Fibroblast of gingiva (primary cell): ENCODE data around the gene ACBD6.

Experiments used
- DNase-seq: peaks from one replicate; pipeline ENCODE4 v3.0.0-alpha.2; 2011; ENCODE audit warnings: low read depth

ACBD6 gene

DNA sequence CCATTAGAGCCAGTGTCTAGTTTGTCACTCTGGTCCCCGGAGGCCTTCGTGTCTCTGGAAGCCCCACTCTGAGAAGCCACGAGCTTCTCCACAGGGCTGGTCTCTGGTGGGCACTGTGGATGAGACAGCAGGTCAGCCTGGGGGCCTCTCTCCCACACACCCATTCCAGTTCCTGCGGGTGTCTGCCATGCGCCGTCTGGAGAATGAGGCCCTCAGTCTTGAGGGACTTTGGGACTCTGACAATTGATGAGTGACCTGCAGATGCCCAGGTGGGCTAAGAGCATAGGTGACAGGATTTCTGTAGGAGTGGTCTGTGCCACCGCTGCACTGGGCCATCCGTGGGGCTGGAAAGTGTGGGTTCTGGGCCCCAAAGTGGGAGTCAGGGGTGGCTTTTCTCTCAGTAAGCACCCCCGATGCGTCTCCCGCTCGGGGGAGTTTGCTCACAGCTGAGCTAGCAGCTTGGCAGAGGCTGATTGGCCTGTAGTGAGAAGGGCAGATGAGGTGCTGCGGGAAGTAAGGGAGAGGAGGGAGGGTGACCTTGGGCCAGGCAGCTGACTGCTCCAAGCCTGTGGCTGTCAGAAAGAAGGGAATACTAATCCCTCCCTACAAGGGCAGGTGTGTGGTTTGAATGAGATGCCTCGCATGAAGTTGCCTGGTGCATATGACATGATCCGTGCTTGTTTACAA lies 245.9 kb downstream of the ACBD6 start:
- DNase-seq, result no peak

DNA sequence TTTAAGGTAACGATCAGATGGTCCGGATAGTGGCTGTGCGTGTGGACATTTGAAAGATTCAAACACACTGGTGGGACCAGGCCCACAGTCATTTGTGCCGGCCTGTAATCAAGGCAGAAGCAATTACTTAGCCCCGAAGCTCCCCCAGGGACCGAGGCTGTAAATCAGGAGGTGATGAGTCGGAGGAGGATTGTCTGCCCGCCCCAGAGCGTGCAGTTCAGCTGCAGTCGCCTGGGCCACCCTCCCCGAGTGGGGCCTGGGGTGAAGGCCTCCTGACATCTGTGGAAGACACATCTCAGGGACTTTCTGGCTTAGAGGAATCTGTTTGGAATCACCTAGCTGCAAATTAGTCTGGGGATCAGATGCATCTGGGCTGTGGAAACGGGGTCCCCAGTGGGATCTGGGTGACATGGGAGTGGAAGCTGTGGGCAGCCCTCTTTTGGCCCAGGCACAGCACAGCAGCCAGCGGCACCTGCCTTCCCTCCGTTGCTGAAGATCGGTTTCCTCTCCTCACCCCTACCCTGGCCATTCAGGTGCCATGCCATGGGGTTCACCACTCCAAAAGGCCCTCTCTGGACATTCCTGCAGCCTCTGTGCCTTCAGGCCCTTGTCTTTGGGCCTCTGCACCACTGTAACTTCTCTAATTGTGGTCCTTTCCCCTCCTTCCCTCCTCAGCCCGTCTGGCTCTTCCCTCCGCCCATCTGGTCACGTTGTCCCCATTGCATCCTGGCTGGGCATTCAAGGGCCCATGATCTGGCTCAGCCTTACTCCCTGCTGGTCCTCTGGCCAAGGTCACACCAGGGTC lies 246.6 kb downstream of the ACBD6 start:
- DNase-seq, result no peak

DNA sequence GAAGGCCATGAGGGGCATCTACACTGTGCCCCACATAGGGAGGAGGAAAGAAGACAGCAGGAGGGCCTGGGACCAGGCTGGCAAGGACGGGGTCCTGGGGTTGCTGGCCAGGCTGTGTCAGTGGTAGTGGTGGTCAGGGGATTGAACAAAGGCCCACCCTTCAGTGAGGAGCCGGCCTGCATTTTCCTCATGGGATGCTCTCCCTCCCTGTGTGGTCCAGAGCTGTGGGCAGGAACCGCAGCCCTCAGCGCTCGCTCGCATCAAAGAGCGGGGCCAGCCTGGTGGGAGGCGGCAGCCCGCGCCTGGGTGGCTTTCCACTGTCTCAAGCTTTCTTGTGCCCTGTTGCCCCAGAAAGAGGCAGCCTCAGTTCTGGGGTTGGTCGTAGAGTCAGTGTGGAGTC lies 247.5 kb downstream of the ACBD6 start:
- no peak for DNase-seq

DNA sequence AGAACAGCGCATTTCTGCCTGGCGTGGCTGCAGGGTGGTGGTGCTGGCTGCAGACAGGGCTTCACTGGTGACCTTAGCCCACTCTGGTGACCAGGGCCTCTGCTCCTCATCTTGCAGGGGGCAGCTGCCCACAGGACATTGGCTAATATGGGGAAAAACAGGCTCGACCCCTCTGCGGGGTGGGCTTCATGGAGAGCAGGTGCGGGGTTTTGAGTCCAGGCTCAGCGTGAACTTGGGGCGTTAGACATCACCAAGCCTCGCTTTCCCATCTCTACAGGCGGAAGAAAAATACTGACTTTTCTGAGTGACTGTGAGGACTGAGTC lies 247.9 kb downstream of the ACBD6 start:
- no peak for DNase-seq

DNA sequence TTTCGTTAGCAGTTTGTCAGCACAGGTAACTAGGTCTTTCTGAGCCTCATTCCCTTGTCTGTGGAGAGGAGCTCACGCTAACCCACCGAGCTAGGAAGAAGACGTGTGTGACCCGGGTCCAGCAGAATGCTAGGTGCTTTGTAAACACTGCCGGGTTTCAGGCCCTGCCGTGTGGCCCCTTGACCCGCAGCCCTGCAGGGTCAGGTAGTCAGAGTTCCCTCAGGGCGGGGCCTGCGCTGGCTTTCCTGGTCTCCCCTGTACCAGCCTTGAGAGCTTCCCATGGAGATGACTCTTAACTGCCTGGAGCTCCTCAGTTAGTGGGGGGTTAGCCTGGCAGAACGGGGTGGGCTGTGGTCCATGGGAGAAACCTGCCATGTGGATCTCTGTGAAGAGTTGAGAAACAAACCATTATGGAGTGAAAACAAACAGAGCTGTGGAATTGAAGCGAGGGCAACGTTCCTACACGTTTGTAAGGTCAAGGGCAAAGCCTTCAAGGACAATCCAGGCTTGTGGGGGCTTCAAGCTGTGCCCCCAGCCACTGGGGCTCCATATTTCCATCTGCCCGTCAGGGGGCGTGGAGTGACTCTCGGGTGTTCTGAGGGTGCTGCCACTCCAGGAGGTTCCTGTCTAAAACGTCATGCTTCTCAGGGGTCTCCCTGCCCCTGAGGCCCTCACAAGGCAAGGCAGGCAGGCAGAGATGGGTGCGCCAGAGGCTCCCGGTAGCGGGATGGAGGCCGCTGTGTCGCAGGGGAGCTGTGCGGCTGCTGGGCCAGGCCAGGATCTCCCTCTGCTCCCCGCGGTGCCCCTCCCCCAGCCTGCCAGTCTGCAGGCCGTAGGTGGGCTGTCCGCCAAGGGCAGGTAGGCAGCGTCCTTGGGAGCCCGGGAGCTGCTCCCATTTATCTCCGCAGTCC lies 248.5 kb downstream of the ACBD6 start:
- no peak for DNase-seq

DNA sequence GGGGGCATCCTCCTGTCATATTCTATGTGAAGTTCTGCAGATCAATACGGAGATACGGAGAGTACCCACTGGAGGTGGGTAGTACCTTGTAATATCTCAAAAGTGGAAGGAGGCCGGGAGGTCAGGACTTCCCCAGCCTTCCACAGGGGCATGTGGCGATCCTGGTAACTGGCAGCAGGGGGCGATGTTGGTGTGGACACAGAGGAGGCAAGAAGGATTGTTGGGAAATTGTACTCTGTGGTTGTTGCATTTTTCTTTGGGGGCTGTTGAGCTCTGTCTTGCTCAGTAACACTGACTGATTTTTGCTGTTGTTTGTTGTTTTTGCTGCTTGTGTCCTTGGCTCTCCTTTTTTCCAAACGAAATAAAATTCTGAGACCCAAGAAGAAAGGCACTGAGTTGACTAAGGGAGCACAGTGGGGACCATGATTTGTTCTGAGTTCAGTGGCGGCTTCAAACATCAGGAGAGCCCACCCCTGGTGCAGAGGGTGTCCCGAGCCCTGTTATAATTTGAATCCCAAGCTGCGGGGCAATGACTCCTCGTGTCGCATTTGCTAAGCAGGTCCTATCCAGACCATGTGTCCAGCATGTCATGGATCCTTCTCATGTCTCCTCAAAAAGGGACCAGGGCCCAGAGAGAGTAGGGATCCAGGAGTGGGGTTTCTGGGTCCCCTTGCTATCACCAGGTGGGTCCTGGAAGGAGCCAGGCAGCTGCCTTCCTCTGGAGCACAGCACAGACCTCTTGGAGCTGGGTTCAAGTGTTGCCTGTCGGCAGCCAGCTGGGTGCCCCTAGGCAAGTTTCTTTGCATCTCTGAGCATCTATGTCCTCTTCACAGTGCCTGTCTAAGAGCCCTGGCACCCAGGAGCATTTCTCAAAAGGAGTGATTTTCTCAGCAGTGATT lies 249.5 kb downstream of the ACBD6 start:
- DNase-seq, result peak; percentile 49

DNA sequence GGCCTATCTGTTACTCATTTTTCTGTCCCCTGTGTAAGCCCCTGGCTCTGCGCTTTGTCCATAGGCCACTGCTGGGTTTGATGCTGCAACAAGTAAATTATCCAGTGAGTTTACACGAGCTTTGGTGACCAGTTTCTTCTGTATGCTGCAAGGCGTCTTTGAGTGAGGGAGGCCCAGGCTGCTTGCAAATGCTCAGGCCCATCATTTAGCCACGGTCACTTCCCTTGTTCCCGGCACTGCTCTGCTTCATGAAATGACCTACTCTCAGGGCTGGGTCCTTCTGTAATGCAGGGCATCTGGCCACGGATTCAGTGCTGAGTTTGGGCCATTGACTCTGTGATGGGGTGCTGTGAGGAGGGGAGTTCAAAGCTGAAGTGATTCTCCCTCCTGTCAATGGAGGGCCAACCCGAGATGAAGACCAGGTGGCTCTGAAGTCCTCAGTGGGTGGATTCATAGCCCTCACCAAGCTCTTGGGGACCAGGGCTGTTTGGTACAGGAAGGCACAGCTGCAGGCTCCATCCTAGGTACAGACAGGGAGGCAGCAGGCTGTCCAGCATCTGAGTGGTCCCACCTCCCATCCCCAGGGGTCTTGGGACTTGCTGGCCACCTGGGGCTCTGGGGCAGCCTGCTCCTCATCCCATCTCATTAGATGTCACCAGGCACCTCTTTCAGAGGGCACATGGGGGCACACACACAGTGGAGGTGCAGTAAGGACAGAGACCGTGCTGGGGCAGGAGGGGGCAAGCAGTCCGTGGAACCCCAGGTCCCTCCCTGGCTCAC lies 250.7 kb downstream of the ACBD6 start:
- no peak for DNase-seq

DNA sequence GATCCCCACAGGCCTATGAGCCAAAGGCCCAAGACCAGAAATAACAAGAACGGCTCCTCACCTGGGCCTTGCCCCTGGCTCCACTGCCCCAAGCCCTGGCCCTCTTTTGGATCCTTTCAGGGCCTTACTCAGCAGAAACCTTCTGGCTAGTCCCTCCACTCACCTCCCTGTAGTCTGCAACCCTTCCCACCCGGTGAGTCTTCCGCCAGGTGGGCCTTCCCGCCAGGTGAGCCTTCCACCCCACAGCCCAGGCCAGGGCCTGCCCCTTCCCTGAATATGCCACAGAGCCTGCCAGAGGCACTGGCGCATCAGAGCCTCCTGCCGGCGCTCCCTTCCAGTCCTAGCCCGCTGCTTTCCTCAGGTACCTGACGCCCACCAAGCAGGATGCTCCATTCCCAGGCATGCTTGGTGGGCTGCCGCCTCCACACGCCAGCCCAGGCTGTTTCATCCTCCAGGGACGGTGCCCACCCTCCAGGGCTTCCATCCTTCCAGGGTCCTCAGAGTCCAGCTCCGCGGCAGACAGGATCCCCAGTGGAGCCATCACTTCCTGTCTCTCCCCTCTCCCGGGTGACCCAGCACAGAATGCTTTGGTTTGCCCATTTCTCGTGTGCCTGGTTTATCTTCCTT lies 251.4 kb downstream of the ACBD6 start:
- no peak for DNase-seq

DNA sequence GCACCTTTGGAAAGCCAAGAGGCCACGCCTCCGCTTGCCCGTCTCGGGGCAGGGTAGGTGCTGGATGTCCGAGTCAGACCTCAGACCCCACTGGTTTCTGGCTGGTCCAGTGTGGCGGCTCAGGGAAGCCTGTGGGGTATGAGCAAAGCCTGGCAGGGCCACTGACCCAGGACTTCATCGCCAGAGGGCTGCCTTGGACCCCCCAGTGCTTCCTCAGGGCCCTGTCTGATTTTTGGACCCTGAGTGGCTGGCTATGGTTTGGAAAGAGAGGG lies 251.9 kb downstream of the ACBD6 start:
- no peak for DNase-seq

DNA sequence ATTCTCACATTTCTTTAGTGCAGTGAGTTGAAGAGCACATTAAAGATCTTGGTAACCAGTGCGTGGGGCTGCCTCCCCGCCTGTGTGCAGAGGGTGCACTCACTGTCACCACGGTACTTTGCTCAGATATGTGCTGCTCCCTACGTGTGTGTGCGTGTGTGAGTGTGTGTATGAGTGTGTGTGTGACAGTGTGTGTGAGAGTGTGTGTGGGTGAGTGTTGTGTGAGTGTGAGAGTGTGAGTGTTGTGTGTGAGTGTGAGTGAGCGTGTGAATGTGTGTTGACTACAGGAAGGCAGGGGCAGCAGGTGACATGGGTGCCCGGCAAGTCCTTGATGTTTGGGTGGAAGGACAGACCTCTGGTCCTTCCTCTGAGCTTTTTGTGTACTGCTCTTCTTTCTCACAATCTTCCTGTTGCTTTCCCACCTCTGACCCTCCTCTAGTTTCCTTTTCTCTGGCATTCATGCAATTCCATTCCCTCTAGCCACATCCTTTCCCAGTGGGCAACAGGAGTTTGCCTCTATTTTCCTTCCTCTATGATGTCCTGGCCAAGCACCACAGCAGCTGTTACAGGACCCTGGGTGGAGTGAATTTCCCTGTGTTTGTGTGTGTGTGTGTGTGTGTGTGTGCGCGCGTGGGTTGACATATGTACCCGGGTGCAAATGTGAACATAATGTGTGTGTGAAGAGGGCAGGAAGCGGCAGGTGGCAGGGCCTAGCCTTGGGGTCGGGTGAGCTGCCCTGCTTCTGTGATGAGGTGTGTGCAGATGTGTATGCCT lies 252.5 kb downstream of the ACBD6 start:
- no peak for DNase-seq

DNA sequence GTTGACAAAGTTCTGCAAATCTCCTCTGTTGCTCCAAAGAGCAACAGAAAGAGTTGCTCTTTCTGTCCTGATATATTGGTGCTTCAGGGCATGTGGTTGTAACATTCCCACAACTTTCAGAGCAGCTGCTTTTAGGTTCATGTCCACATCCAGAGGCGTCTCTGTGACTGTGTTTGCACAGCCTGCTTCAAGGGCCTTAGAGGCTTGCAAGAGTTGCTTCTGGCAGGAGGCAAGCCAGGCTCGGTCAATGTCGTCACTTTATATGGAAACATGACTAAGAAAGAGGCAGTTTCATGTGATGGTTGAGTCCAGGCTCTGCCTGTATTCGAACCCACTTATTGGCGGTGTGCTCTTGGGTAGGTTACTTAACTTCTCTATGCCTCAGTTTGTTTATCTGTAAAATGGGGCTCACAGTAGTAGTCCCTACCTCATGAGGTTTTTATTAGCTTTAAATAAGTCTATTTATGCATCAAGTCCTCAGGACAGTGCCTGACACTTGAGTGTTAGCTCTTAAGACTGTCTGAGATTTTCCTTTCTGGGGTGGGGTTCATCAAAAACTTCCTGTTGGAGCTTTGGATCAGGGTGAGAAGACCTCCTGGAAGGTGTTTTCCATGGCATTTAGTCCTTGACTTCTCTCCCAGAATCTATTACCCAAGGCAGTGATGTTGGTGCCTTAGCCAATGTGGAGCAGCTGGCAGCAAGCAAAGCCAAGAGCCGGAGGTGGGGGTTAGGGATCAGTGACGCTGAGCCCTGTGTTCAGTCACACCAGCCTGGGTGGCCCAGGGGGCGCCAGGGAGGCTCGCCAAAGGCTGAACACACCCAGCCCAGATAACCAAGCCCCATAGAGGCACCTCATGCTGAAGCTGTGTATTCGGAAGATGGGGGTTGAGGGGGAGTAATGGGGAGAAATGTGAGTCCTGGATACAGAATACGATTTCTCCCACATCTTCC lies 253.4 kb downstream of the ACBD6 start:
- DNase-seq, result peak; percentile 14

DNA sequence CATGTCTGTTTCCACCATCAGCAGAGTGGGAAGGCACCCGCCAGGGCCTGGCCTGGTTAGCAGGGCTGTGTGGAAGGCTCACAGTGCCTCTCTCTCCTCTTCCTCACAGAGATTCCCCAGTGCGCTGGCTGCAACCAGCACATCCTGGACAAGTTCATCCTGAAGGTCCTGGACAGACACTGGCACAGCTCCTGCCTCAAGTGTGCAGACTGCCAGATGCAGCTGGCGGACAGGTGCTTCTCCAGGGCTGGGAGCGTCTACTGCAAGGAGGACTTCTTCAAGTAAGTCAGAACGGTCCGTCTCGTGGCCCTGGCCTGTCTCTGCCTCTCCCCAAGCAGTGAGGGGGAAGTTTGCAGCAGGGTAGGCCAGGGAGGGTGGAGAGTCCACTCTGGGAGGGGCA lies 254.2 kb downstream of the ACBD6 start:
- DNase-seq, result no peak

DNA sequence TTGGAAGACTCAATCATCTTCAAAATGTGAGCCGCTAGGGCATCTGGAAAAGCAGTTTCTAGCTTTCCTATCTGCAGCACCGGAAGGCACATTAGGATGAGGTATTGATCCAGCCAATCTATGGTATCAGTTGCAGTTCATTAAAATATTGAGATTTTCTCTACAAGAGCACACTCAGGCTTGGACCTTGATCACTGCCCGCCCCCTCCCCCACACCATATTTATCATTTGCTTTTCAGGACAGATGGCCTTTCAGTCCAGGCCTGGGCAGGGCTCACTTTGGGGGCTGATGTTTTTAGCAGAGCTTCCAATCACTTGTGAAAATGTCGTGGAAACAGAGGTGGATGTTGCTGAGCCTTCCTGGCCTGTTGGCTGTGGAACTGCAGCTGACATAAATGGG lies 254.8 kb downstream of the ACBD6 start:
- DNase-seq, result no peak

DNA sequence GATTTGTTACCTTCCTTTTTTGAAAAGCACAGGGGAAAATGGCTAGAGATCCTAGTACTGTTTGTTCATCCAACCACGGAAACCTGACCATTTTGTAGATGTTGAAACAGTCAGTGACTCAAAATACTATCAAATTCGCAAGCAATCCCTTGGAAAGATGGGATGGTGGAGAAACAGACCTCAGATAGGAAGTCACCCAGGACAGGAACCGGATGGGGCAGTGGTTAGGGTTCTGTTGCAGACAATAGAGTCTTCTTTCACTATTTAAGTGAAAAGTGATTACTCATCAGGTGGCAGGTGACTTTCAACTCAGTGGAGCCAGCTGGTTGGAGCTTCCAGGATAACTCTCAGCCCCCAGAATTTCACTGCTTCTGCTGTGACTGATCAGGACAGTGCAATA lies 255.3 kb downstream of the ACBD6 start:
- peak; percentile 47 for DNase-seq

DNA sequence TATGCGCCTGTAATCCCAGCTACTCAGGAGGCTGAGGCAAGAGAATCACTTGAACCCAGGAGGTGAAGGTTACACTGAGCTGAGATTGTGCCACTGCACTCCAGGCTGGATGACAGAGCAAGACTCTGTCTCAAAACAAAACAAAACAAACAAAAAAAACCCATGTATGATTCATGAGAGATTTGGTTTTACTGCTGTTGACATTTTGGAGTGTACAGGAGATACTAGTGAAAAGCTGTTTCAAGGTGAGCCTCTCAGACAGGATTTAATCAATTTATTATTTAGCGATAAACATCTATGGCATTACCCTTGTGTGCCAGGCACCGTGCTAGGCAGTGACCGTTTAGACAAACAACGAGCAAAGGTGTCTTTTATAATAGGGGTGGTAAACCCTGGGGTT lies 255.8 kb downstream of the ACBD6 start:
- DNase-seq, result no peak

DNA sequence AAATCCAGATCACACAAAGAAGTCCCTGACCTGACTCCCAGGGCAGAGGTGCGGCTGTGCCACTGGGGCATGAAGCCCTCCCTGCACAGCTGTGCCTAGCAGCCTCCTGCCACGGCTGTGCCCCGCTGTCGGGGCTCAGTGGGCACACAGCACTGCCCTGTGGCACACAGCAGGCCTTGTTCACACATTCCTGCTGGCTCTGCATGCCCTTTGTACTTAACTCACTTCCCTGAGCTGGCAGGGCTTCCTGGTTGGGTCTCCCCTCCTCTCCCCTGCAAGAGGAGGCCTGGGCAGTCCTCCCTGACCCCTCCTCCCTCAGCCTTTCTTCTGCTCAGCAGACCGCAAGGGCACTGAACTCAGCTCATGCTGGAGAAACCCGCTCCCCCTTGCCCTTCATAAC lies 257.5 kb downstream of the ACBD6 start:
- DNase-seq, result no peak

DNA sequence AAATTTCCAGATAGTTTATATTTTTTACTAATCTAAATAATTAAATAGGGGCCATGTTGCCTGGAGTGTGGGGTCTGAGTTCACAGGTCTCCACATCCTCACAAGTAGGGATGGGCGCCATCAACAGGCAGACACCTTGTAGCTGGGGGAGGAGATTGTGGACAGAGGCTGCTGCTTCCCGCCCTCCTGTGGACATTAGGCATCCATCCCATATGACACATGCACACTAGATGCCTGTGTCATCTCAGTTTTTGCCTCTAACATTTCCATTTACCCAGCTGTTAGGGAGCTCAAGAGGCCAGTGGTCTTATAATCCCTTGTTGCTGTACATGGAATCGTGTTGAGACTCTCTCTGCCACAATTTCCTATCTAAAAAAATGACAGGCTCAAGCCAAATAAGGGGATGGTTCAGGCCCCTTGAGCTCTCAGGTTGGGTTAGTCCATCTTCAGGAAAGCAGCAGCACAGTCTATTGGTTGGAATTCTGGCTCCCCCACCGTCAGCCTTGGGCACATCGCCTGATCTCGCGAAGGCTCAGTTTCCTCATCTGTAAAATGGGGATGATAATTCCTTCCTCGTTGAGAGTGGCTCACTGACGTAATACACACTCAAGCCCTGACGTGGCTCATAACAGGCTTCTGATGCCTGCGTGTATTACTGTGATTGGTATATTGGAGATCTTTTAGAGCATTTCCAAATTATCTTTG lies 258.7 kb downstream of the ACBD6 start:
- DNase-seq, result no peak
